ENCODE results near the gene UPK1B. TPM values are rescaled to one million over a fixed set of nuclear protein-coding genes. Genes with fewer than 3 reads are reported as not detected.

Gene UPK1B
- total and polyA plus RNA-seq, 2 donors (not counting 3 experiments of a cell fraction or from before 2014, with no cell fraction given), result not detected

DNA sequence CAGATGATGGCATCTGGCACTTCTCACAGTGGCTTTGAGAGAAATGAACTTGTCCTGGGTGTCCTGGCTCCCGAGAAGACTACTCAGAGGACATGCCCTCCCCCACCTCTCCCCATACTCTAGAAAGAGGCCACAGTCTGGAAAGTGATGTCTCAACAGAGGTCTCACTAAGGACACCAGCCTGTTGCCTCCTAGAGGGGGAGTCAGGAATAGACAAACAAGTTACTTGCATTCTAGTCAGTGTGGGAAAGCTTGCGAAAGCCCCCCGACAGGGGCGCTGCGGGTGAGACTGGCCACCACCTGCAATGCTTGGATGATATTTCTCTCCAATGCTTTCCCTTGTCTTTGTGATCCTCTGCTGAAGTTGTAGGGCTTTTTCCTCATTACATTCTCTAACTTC, 50.1 kb downstream of the UPK1B start:
- dilution Hi-C loops (cut with MboI; ENCODE audit: extremely low pct_ligation_motif_present, low sequenced_read_pairs) (no loop called here), intact Hi-C loops (cut with micrococcal nuclease) (no loop called here)
- H3K9ac ChIP-seq (replicated peaks; ENCODE audit: extremely low read depth, insufficient read depth, low read length), result no peak overlapping the region
- TF ChIP-seq, protein P1, sequence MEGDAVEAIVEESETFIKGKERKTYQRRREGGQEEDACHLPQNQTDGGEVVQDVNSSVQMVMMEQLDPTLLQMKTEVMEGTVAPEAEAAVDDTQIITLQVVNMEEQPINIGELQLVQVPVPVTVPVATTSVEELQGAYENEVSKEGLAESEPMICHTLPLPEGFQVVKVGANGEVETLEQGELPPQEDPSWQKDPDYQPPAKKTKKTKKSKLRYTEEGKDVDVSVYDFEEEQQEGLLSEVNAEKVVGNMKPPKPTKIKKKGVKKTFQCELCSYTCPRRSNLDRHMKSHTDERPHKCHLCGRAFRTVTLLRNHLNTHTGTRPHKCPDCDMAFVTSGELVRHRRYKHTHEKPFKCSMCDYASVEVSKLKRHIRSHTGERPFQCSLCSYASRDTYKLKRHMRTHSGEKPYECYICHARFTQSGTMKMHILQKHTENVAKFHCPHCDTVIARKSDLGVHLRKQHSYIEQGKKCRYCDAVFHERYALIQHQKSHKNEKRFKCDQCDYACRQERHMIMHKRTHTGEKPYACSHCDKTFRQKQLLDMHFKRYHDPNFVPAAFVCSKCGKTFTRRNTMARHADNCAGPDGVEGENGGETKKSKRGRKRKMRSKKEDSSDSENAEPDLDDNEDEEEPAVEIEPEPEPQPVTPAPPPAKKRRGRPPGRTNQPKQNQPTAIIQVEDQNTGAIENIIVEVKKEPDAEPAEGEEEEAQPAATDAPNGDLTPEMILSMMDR (IDR thresholded peaks at IDR 0.05; ENCODE audit: extremely low read depth in 1 of 2, insufficient read depth in 1 of 2, low read depth in 1 of 2, low read length in 2 of 2), result no peak
- TF ChIP-seq JUN (IDR thresholded peaks at IDR 0.05; ENCODE audit: borderline replicate concordance, insufficient read depth, insufficient read length, low read depth) (no peak), POLR2AphosphoS5 (IDR thresholded peaks at IDR 0.05; ENCODE audit: insufficient read depth, low read depth, low read length) (no peak), FOS (IDR thresholded peaks at IDR 0.05; ENCODE audit: borderline replicate concordance, insufficient read depth, low read length) (no peak), MYC (IDR thresholded peaks at IDR 0.05; ENCODE audit: low read depth, low read length) (no peak), EZH2 (IDR thresholded peaks at IDR 0.05; ENCODE audit: borderline replicate concordance, low read depth, low read length, severe bottlenecking) (no peak), GATA2 (IDR thresholded peaks at IDR 0.05; ENCODE audit: insufficient read depth, insufficient read length, low read depth, low read length) (no peak), POLR2A (IDR thresholded peaks at IDR 0.05; ENCODE audit: low read depth, low read length) (no peak)
- TF ChIP-seq, protein P2, sequence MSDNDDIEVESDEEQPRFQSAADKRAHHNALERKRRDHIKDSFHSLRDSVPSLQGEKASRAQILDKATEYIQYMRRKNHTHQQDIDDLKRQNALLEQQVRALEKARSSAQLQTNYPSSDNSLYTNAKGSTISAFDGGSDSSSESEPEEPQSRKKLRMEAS (IDR thresholded peaks at IDR 0.05; ENCODE audit: insufficient read depth, insufficient read length), result no peak
- H3K27ac ChIP-seq (ENCODE audit: insufficient read depth, low read depth, low read length), result no peak overlapping the region
- H3K9me3 ChIP-seq (replicated peaks; ENCODE audit: control insufficient read depth, insufficient read depth, low read length), result no peaks in the 10 kb centered on the region
- ChIA-PET CTCF (no interaction called here), POLR2A (no interaction called here)
- H4K20me1 ChIP-seq (replicated peaks; ENCODE audit: control insufficient read depth, extremely low read depth, insufficient read depth, low read length), result no peaks in the 10 kb centered on the region
- DNase-seq (ENCODE audit: low read depth, low spot score) (no peak), FAIRE-seq (no peak)
- H3K27me3 ChIP-seq (ENCODE audit: control insufficient read depth in 2 of 2, insufficient read depth in 2 of 2, low read length in 2 of 2), result no peaks in the 10 kb centered on the region
- no peaks in the 10 kb centered on the region for H3K4me1 ChIP-seq (ENCODE audit: control insufficient read depth, extremely low read depth, insufficient read depth, low read length)
- H3K36me3 ChIP-seq (ENCODE audit: control insufficient read depth in 2 of 2, extremely low read depth in 1 of 2, insufficient read depth in 2 of 2, low read length in 2 of 2), result peaks cover 0 to 23% of the 10 kb centered on the region in 2 experiments
- no peak overlapping the region for H3K4me2 ChIP-seq (ENCODE audit: insufficient read depth, low read length)
- no TSS peak for BruUV-seq (replicated peaks)
- H3K79me2 ChIP-seq (ENCODE audit: control insufficient read depth, insufficient read depth, low read length), result no peaks in the 10 kb centered on the region
- H3K4me3 ChIP-seq (replicated peaks in 1 of 3; ENCODE audit: insufficient read depth in 1 of 3, low read depth in 1 of 3, low read length in 3 of 3), result no peak overlapping the region
- no peaks in the 10 kb centered on the region for H3K9me1 ChIP-seq (replicated peaks; ENCODE audit: control insufficient read depth, extremely low read depth, insufficient read depth, low read length)
- no peak overlapping the region for H2AFZ ChIP-seq (ENCODE audit: low read depth, low read length)
